Activated CD8-positive, alpha-beta memory T cell treated with anti-CD3 and anti-CD28 coated beads, Interleukin-2, amount 10 ng/mL, durations not matched to agents 7 days and 5 days (primary cell): Measurements from ENCODE around the gene ANKS1A. TPM values are rescaled to one million over a fixed set of nuclear protein-coding genes. Genes with fewer than 3 reads are reported as not detected.

Experiments
- ATAC-seq: fragments of 150-1000 bp; cut with Tn5 transposase; one replicate; pipeline ENCODE4 v1.10.0; 2021; ENCODE audit warnings: moderate library complexity
- CTCF ChIA-PET: fragments of 350-600 bp; sonication (Branson Sonifier 250); formaldehyde crosslinking; loops from one replicate; lab custom pipeline; 2021; ENCODE audit warnings: antibody characterized with exemption; lab: Charles Lee
- DNase-seq: peaks from one replicate; pipeline ENCODE4 v3.0.0-alpha.2; 2020
- H3K27ac Mint-ChIP-seq: one replicate; pipeline ENCODE4 v1.8.0; 2021; ENCODE audit warnings: mild to moderate bottlenecking, mixed read lengths
- H3K27me3 Mint-ChIP-seq: one replicate; pipeline ENCODE4 v1.8.0; 2021; ENCODE audit warnings: mixed read lengths
- H3K36me3 Mint-ChIP-seq: one replicate; pipeline ENCODE4 v1.8.0; 2021; ENCODE audit warnings: mild to moderate bottlenecking, mixed read lengths
- H3K4me1 Mint-ChIP-seq: one replicate; pipeline ENCODE4 v1.8.0; 2021; ENCODE audit warnings: mixed read lengths
- H3K4me3 Mint-ChIP-seq: one replicate; pipeline ENCODE4 v1.8.0; 2021; ENCODE audit warnings: mild to moderate bottlenecking, moderate library complexity, mixed read lengths
- H3K9me3 Mint-ChIP-seq: one replicate; pipeline ENCODE4 v1.8.0; 2022; ENCODE audit warnings: low read depth, mixed read lengths
- total RNA-seq, 2 experiments: library from RNA; stranded (reverse); gene quantifications; one replicate each; pipeline ENCODE4 v1.2.3, GENCODE V29; 2021

The ANKS1A gene
- total RNA-seq, 2 experiments from 2014 or later, result 8.3 to 9.6 TPM

GRCh38 chr6:35061651-35062410, 172.8 kb downstream of the ANKS1A start:
- Mint-ChIP-seq H3K4me1 (peaks cover 20% of the 10 kb centered on the region), H3K27me3 (no peaks in the 10 kb centered on the region), H3K27ac (no peak overlapping the region), H3K4me3 (no peak overlapping the region), H3K36me3 (no peaks in the 10 kb centered on the region), H3K9me3 (no peaks in the 10 kb centered on the region)
- no peak for DNase-seq
- ATAC-seq, result no peak
- CTCF ChIA-PET, result interaction anchor here (1.3 kb wide), 1 partner anchor 9 kb away, joined by 4 read pairs; no protein-coding TSS in a partner anchor

GRCh38 chr6:35062676-35063574, 173.9 kb downstream of the ANKS1A start:
- DNase-seq (no peak), ATAC-seq (peak; percentile 51)
- no peak overlapping the region for H3K4me3 Mint-ChIP-seq
- peaks cover 20% of the 10 kb centered on the region for H3K4me1 Mint-ChIP-seq
- H3K36me3 Mint-ChIP-seq, result no peaks in the 10 kb centered on the region
- H3K27me3 Mint-ChIP-seq, result no peaks in the 10 kb centered on the region
- CTCF ChIA-PET, result no interaction called here
- H3K9me3 Mint-ChIP-seq, result no peaks in the 10 kb centered on the region
- H3K27ac Mint-ChIP-seq, result no peak overlapping the region

- ATAC-seq (no peak), DNase-seq (no peak)
- Mint-ChIP-seq H3K27ac (no peak overlapping the region), H3K9me3 (no peaks in the 10 kb centered on the region), H3K4me1 (peaks cover 17% of the 10 kb centered on the region), H3K36me3 (no peaks in the 10 kb centered on the region), H3K4me3 (no peak overlapping the region), H3K27me3 (no peaks in the 10 kb centered on the region)
- CTCF ChIA-PET, result no interaction called here
Measured at GRCh38 chr6:35063701-35064280, 174.7 kb downstream of the ANKS1A start.

GRCh38 chr6:35064290-35064689, 175.2 kb downstream of the ANKS1A start:
- ATAC-seq (no peak), DNase-seq (no peak)
- CTCF ChIA-PET, result no interaction called here
- H3K27ac Mint-ChIP-seq, result no peak overlapping the region
- H3K27me3 Mint-ChIP-seq, result no peaks in the 10 kb centered on the region
- H3K36me3 Mint-ChIP-seq, result no peaks in the 10 kb centered on the region
- H3K9me3 Mint-ChIP-seq, result no peaks in the 10 kb centered on the region
- no peak overlapping the region for H3K4me3 Mint-ChIP-seq
- peaks cover 17% of the 10 kb centered on the region for H3K4me1 Mint-ChIP-seq

GRCh38 chr6:35064757-35065440, 175.8 kb downstream of the ANKS1A start:
- CTCF ChIA-PET, result no interaction called here
- Mint-ChIP-seq H3K4me1 (peaks cover 17% of the 10 kb centered on the region), H3K27ac (no peak overlapping the region), H3K4me3 (no peak overlapping the region), H3K36me3 (no peaks in the 10 kb centered on the region), H3K9me3 (no peaks in the 10 kb centered on the region), H3K27me3 (no peaks in the 10 kb centered on the region)
- DNase-seq (no peak), ATAC-seq (no peak)

GRCh38 chr6:35065441-35065800, 176.4 kb downstream of the ANKS1A start:
- H3K27ac Mint-ChIP-seq, result no peak overlapping the region
- H3K4me1 Mint-ChIP-seq, result peaks cover 17% of the 10 kb centered on the region
- CTCF ChIA-PET, result no interaction called here
- H3K4me3 Mint-ChIP-seq, result no peak overlapping the region
- H3K27me3 Mint-ChIP-seq, result no peaks in the 10 kb centered on the region
- H3K36me3 Mint-ChIP-seq, result no peaks in the 10 kb centered on the region
- DNase-seq (no peak), ATAC-seq (no peak)
- H3K9me3 Mint-ChIP-seq, result no peaks in the 10 kb centered on the region

- Mint-ChIP-seq H3K27ac (no peak overlapping the region), H3K4me3 (no peak overlapping the region), H3K9me3 (no peaks in the 10 kb centered on the region), H3K36me3 (no peaks in the 10 kb centered on the region), H3K4me1 (peaks cover 17% of the 10 kb centered on the region), H3K27me3 (no peaks in the 10 kb centered on the region)
- CTCF ChIA-PET, result no interaction called here
- DNase-seq, result no peak
- ATAC-seq, result no peak
Measured at GRCh38 chr6:35065870-35066269, 176.8 kb downstream of the ANKS1A start.

GRCh38 chr6:35067234-35067633, 178.2 kb downstream of the ANKS1A start:
- Mint-ChIP-seq H3K4me3 (no peak overlapping the region), H3K27ac (no peak overlapping the region), H3K4me1 (peaks cover 13% of the 10 kb centered on the region), H3K36me3 (no peaks in the 10 kb centered on the region), H3K27me3 (no peaks in the 10 kb centered on the region), H3K9me3 (no peaks in the 10 kb centered on the region)
- CTCF ChIA-PET, result interaction anchor here (0.7 to 1.0 kb wide), 2 partner anchors 36 to 608 kb away, joined by 3 to 4 read pairs; no protein-coding TSS in a partner anchor
- ATAC-seq, result no peak
- DNase-seq, result no peak

GRCh38 chr6:35068206-35068605, 179.2 kb downstream of the ANKS1A start:
- Mint-ChIP-seq H3K36me3 (no peaks in the 10 kb centered on the region), H3K9me3 (no peaks in the 10 kb centered on the region), H3K27me3 (no peaks in the 10 kb centered on the region), H3K27ac (no peak overlapping the region), H3K4me3 (no peak overlapping the region), H3K4me1 (peaks cover 4% of the 10 kb centered on the region)
- DNase-seq (no peak), ATAC-seq (no peak)
- CTCF ChIA-PET, result interaction anchor here (1.0 to 1.5 kb wide), 2 partner anchors 37 to 71 kb away, joined by 3 to 4 read pairs; no protein-coding TSS in a partner anchor

- CTCF ChIA-PET, result interaction anchor here (1.5 kb wide), 1 partner anchor 71 kb away, joined by 3 read pairs; no protein-coding TSS in a partner anchor
- Mint-ChIP-seq H3K36me3 (no peaks in the 10 kb centered on the region), H3K27ac (no peak overlapping the region), H3K9me3 (no peaks in the 10 kb centered on the region), H3K27me3 (no peaks in the 10 kb centered on the region), H3K4me1 (no peaks in the 10 kb centered on the region), H3K4me3 (no peak overlapping the region)
- DNase-seq, result no peak
- ATAC-seq, result no peak
Measured at GRCh38 chr6:35068644-35069043, 179.6 kb downstream of the ANKS1A start.

- H3K27ac Mint-ChIP-seq, result no peak overlapping the region
- CTCF ChIA-PET, result interaction anchor here (1.5 kb wide), 1 partner anchor 70 kb away, joined by 3 read pairs; no protein-coding TSS in a partner anchor
- H3K9me3 Mint-ChIP-seq, result no peaks in the 10 kb centered on the region
- no peak overlapping the region for H3K4me3 Mint-ChIP-seq
- DNase-seq (no peak), ATAC-seq (no peak)
- H3K27me3 Mint-ChIP-seq, result no peaks in the 10 kb centered on the region
- H3K4me1 Mint-ChIP-seq, result no peaks in the 10 kb centered on the region
- no peaks in the 10 kb centered on the region for H3K36me3 Mint-ChIP-seq
Measured at GRCh38 chr6:35069262-35069661, 180.2 kb downstream of the ANKS1A start.

GRCh38 chr6:35070111-35070510, 181.1 kb downstream of the ANKS1A start:
- H3K4me1 Mint-ChIP-seq, result no peaks in the 10 kb centered on the region
- ATAC-seq (no peak), DNase-seq (no peak)
- H3K9me3 Mint-ChIP-seq, result no peaks in the 10 kb centered on the region
- H3K27ac Mint-ChIP-seq, result no peak overlapping the region
- H3K4me3 Mint-ChIP-seq, result no peak overlapping the region
- CTCF ChIA-PET, result interaction anchor here (0.7 kb wide), 1 partner anchor 19 kb away, joined by 3 read pairs; no protein-coding TSS in a partner anchor
- no peaks in the 10 kb centered on the region for H3K27me3 Mint-ChIP-seq
- H3K36me3 Mint-ChIP-seq, result no peaks in the 10 kb centered on the region
